GM12878 (cell line): ENCODE measurements around the gene ELAPOR1. TPM values are rescaled to one million over a fixed set of nuclear protein-coding genes. Genes with fewer than 3 reads are reported as not detected.
A peak's percentile ranks its signal among the peaks of the same experiment; 100 is the strongest.

ENCODE experiments used
- CBFB ChIP-seq: IDR thresholded peaks from 2 replicates; pipeline ENCODE4 v1.6.1; 2016; ENCODE audit warnings: antibody characterized with exemption, low read depth
- CUX1 ChIP-seq: IDR thresholded peaks from 2 replicates; pipeline ENCODE4 v1.6.1; 2012; ENCODE audit warnings: improper control_type of control experiment, low read depth, low read length; ENCODE audit not compliant: insufficient replicate concordance
- E2F8 ChIP-seq: fragments of 450-650 bp; IDR thresholded peaks from 2 replicates; pipeline ENCODE4 v1.6.1; 2018; ENCODE audit warnings: mild to moderate bottlenecking, low read depth, moderate library complexity; ENCODE audit not compliant: partially characterized antibody
- HCFC1 ChIP-seq: fragments of 150-350 bp; IDR thresholded peaks from 2 replicates; pipeline ENCODE4 v1.6.1; 2014; ENCODE audit warnings: low read length
- IRF5 ChIP-seq: fragments of 450-650 bp; IDR thresholded peaks from 2 replicates; pipeline ENCODE4 v1.6.1; 2017; ENCODE audit warnings: borderline replicate concordance
- JUNB ChIP-seq: IDR thresholded peaks from 2 replicates; pipeline ENCODE4 v1.6.1; 2016; ENCODE audit warnings: antibody characterized with exemption, mild to moderate bottlenecking
- KDM1A ChIP-seq: fragments of 200-600 bp; sonication (generic); IDR thresholded peaks from 2 replicates; pipeline ENCODE4 v1.6.1; 2016; ENCODE audit warnings: borderline replicate concordance
- KLF5 ChIP-seq: fragments of 450-650 bp; IDR thresholded peaks from 2 replicates; pipeline ENCODE4 v1.6.1; 2014; ENCODE audit warnings: mild to moderate bottlenecking; ENCODE audit not compliant: partially characterized antibody
- MTA3 ChIP-seq: IDR thresholded peaks from 2 replicates; pipeline ENCODE4 v1.6.1; 2012; ENCODE audit warnings: low read length, inconsistent platforms, borderline replicate concordance
- MYB ChIP-seq: fragments of 150-350 bp; IDR thresholded peaks from 2 replicates; pipeline ENCODE4 v1.6.1; 2014; ENCODE audit warnings: mild to moderate bottlenecking, low read depth, low read length, borderline replicate concordance
- MYC ChIP-seq: IDR thresholded peaks from 2 replicates; pipeline ENCODE4 v1.6.1; 2011; ENCODE audit warnings: mild to moderate bottlenecking, low read length, moderate library complexity, inconsistent platforms; ENCODE audit not compliant: insufficient read depth, insufficient replicate concordance, insufficient read length, severe bottlenecking
- NFYB ChIP-seq: IDR thresholded peaks from 2 replicates; pipeline ENCODE4 v1.6.1; 2011; ENCODE audit warnings: low read depth, mild to moderate bottlenecking, low read length, improper control_type of control experiment, moderate library complexity; ENCODE audit not compliant: insufficient read depth
- RAD51 ChIP-seq: fragments of 450-650 bp; IDR thresholded peaks from 2 replicates; pipeline ENCODE4 v1.6.1; 2016; ENCODE audit warnings: moderate library complexity, mild to moderate bottlenecking, inconsistent platforms
- RELB ChIP-seq: fragments of 450-650 bp; IDR thresholded peaks from 2 replicates; pipeline ENCODE4 v1.6.1; 2017; ENCODE audit warnings: low read depth, mild to moderate bottlenecking, moderate library complexity
- SMAD5 ChIP-seq: IDR thresholded peaks from 2 replicates; pipeline ENCODE4 v1.6.1; 2016; ENCODE audit warnings: antibody characterized with exemption, low read depth
- SMARCA5 ChIP-seq: fragments of 450-650 bp; IDR thresholded peaks from 2 replicates; pipeline ENCODE4 v1.6.1; 2017; ENCODE audit warnings: mild to moderate bottlenecking
- STAT3 ChIP-seq: IDR thresholded peaks from 2 replicates; pipeline ENCODE4 v1.6.1; 2011; ENCODE audit warnings: low read depth, low read length, improper control_type of control experiment
- ZNF217 ChIP-seq: fragments of 450-650 bp; IDR thresholded peaks from 2 replicates; pipeline ENCODE4 v1.6.1; 2017; ENCODE audit warnings: antibody characterized with exemption, mild to moderate bottlenecking
- ZSCAN29 ChIP-seq: fragments of 450-650 bp; IDR thresholded peaks from 2 replicates; pipeline ENCODE4 v1.6.1; 2017; ENCODE audit warnings: mild to moderate bottlenecking, moderate library complexity
- polyA plus RNA-seq, 11 experiments: library from polyadenylated mRNA; depleted of rRNA in 4 of 11; unstranded in 6 of 11; stranded (reverse) in 5 of 11; fragments of >200 nt; fragmentation: Nextera tagmentation in 4 of 11; fragmentation: Illumina TruSeq in 1 of 11; extraction: Ambion mirVana in 4 of 11; extraction: Trizol in 1 of 11; gene quantifications; 1 replicate in 1 of 11; 2 replicates in 10 of 11; pipeline versions ENCODE4 v1.2.1 to v1.2.3, GENCODE V29; 2011 to 2016; ENCODE audit warnings: inconsistent platforms in 2 of 11, missing spikeins in 2 of 11, low read depth in 1 of 11
- total RNA-seq, 4 experiments: library from RNA; depleted of rRNA in 3 of 4; stranded (reverse); fragments of >200 nt in 3 of 4; fragmentation: Illumina TruSeq in 1 of 4; extraction: Trizol in 1 of 4; gene quantifications; 2 replicates each; pipeline versions ENCODE4 v1.2.1 to v1.2.3, GENCODE V29; 2013 to 2021

The ELAPOR1 gene
- total and polyA plus RNA-seq, 10 of the 15 experiments (the other 5 are each of a cell fraction or from before 2014, with no cell fraction given): 0.04 to 2.1 (median 0.19) TPM; not detected in 2

GRCh38 chr1:109075531-109076490 lies 38.1 kb upstream of the ELAPOR1 start, which contains the start of gene TAF13 (continued):
- TF ChIP-seq E2F8 (no peak), MYC (no peak), ZNF217 (no peak), HCFC1 (peak; percentile 60), CUX1 (peak; percentile 64), ZSCAN29 (no peak), CBFB (peak; percentile 79; the same call in 1 of the 2 replicates), JUNB (no peak), NFYB (no peak), SMAD5 (no peak; the same call in 1 of the 2 replicates), IRF5 (no peak), KLF5 (no peak), RELB (peak; percentile 89), SMARCA5 (no peak; the same call in 1 of the 2 replicates), MTA3 (no peak), RAD51 (no peak; the same call in 1 of the 2 replicates), STAT3 (no peak), MYB (peak; percentile 40; the same call in 1 of the 2 replicates), KDM1A (no peak)
